RPMI8226 (cell line): ENCODE data around the gene C3orf70.
"Not testable (repeated sequence)": the region's sequence is repeated elsewhere in the genome, so short reads cannot be mapped to it uniquely, and the experiment has no call there.

Experiments used
- DNase-seq: peaks from one replicate; pipeline ENCODE4 v3.0.0-alpha.2; 2015

Gene C3orf70

DNA sequence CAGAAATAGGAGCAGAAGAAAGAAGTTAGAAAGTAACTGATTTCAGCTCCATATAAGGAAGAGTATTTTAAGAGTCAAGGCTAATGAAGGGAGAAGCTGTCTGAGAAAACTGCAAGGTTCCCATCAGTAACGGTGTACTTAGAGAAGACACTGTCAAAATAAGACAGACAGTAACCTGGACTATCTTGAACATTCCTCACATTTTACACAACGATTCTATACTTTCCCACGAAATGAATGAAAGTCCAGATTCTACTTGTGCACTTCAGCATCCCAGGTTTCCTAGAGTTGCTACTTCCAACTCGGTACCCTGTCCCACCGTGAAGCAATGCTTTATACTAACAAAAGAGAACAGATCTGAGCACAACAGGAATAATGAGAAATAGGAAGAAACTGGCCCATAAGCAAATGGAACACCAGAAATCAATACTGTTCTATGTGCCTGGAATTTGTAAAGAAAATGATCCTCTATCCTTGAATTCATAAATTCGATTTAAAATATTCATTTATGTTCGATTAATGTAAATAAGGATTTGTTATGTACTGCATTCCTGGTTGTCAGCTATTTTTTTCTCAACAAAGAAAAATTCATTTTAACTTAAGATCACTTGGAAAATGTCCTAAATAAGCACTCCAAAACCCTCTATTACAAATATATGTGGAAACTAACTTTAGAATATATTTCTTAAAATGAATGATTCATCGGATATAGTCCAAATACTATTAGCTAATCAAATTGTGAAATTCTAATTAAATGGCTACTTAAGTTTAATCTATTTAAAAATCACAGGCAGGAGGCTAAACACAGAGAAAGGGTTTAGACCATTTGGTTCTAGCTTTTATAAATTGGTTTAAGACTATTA, 1.5 kb downstream of the C3orf70 start:
- DNase-seq = no peak

DNA sequence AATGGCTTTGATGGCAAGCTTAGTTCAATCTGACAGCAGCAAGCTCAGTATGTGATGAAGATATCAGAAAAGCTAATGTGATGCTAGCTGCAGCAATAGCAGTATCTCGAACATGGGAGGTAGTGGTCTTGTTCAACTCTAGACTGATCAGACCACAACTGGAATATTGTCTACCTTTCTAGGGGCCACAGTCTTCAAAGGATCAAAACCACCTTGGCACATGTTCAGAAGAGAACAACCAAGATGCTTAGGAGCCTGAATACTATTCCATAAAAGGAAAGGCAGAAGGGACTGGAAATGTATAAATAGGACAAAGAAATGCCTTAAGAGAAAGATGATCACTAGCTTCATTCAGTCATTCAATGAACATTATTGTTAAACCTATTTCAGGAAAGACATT, 2.3 kb downstream of the C3orf70 start:
- no peak for DNase-seq

DNA sequence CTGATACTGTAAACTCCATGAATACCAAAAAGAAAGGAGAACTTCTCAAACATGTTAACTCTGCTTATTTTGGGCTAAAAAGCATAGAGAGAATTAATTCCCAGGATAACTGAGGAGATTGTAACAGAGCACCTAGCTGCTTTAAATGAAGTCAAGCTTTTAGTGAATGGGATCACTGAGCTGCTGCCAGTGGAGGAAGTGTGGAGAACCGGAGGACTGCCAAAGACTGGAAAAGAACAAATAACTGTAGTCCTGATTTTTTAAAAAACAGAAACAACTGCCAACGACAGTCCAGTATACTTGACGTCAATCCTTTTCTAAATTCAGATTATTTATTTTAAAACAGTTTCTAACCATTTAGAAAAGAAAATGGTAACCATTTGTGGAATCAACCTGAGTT, 3.3 kb downstream of the C3orf70 start:
- DNase-seq = no peak

DNA sequence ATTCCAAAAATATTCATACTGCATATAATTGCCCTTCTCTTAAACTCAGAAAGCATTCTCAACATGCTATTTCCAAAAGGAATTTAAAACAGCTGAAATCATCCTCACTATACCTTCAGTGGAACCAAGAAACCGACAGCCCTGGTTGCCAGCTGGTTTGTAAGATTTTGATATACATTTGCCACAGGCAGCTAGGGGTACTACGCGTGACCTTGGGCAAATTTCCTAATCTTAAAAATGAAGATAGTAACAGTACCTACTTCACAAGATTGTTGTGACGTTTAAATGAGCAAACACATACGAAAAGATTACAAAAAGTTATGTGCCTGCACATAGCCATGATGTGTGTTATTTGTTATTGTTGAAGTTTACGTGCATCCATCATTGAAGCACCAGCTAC, 7.3 kb downstream of the C3orf70 start:
- DNase-seq = no peak

DNA sequence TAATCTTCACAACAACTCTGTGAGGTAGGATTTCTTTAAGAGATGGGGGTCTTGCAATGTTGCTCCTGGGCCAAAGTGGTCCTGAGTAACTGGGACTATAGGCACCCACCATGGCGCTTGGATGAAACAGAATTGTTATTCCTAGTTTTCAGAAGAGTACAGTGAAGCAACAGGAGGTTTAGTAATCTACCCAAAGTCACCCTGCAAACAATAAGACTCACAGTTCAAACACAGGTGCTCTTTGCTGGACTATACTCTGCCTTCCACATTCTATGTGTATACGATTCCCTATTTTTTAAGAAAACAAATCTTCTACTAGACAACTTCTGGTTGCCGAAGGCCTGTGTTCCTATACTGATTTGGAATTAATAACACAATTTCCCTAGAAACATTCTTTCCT, 8.1 kb downstream of the C3orf70 start:
- no peak for DNase-seq

DNA sequence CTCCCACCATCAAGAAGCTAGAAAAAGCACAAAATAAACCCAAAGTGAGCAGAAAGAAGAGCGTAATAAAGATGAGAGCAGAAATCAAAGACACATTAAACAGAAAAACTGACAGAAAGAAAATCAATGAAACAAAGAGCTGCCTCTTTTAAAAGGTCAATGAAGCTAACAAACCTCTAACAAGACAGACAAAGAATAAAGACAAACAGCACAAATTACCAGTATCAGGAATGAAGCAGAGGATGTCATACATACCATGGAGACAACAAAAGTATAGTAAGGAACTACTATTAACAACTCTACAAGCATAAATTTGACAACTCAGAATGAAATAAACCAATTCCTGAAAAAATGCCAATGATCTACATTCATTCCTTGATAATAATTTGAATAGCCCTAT, 15.0 kb downstream of the C3orf70 start:
- DNase-seq = no peak

DNA sequence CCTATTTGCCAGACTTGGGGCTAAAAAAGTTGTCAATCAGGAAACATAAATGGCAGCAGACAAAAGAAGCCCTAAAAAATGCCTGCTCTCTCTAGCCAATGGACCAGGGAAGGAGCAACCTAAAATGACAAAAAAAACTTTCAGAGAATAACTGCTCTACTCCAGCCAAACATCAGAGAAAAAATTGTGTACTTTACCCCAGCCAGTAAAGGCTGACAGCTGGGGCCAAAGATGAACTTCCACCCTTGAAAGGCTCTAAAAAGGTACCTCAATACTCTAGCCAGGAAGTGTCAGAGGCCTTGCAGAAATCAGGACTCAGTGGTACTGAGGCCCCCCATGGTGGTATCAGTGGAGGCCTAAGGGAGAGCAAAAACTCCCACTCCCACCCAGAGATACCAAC, 18.4 kb downstream of the C3orf70 start:
- DNase-seq = no peak

DNA sequence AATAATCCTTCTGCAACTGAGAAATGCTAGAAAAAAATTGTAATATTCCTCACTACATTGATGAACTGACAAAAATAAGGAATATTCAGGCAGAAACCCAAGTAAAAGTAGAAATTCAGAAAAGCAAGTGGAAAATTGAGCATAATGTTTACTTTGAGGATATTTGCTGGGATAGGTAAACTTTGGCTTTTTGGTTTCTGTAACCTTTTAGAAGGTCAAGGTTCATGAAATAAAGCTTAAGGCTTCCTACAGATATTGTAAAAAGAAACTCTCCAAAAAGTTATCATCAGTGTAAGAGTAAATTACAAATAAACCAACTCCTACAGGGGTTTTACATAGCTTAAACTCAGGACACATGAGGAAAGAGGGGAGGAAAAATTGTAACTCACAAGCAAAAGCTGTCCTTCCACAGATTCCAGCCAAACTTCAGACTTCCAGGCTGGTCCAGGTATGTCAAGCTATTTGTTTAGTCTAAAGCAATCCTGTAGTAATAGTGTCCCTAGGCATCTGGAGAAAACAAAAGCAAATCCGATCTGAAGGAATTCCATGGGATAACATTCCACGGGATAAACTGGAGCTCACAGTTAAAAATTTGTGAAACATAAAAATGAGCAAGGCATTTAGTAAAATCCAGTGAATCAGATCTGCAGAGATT, 21.1 kb downstream of the C3orf70 start:
- no peak for DNase-seq

DNA sequence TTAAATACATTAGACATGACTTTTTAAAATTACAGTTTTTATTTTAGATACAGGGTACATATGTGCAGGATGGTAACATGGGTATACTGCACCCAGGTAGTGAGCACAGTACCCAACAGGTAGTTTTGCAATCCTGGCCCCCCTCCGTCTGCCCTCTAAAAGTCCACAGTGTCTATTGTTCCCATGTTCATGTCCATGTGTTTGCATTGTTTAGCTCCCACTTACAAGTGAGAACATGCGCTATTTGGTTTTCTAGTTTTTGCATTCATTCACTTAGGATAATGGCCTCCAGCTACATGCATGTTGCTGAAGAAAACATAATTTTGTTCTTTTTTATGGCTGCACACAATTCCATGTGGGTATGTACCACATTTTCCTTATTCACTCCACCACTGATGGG, 23.8 kb downstream of the C3orf70 start:
- no peak for DNase-seq

DNA sequence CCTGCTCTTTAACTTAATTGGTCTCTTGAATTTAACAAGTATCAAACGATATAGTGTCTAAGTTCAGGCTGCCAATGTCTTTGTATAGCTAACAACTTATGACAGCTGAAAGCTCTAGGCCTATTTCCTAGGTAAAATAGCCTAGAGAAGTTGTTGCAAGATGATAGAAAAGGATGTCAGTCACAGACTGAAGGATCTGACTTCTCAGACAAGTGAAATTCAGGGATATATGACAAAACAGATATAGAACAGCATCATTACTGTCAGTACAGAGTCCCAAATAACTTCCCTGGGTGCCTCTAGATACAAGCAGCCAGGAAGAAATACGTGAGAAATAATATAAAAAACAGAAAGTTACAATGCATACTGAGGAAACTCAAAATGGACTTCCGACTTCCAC, 26.7 kb downstream of the C3orf70 start:
- DNase-seq = no peak

DNA sequence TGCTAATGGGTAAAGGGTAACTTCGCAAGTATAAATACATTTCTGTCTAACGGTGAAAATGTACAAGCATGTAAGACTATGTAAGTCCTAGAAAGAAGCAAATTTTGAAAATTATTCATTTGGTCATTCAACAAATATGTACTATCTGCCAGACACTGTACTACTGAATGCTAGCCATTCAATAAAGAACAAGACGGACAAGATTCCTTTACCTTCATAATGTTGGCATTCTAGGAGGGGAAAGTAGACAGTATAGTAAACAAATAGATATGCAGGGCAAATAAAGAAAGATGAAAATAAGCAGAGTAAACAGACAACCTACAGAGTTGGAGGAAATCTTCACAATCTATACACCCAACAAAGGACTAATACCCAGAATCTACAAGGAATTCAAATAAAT, 32.7 kb downstream of the C3orf70 start:
- no peak for DNase-seq

DNA sequence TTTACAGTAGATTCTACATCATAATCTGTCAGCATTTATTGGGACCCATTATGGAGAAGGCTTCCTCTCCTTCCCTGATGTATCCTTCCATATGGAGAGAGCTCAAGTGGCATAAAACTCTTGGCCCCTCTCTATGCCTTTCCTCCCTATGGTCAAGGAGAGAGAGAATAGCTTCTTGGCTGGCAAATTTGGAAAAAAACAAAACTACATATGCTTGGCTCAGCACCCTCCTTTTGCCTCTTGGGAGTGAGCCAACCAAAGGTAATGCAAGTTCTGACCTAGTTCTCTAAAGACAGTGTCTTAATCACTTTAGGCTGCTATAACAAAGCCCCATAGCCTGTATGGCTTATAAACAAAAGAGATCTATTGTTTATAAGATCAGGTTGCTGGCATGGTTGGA, 37.5 kb downstream of the C3orf70 start:
- no peak for DNase-seq

DNA sequence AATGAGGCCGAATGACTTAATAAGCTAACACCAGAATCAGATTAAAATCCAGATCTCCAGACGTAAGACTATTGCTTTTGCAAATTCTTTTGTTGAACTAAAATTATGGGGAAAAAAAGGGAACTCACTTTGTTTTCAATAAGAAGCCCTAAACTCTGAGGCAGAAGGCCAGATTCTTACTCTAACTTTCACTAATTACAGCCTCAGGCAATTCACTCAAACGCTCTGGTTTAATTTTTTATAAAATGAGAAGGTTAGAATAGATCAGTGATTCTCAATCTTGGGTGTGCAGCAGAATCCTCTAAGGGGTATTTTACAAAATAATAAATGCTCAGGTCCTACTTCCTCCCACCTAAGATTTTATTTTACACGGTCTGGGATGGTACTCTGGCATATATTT, 38.1 kb downstream of the C3orf70 start:
- DNase-seq = no peak

DNA sequence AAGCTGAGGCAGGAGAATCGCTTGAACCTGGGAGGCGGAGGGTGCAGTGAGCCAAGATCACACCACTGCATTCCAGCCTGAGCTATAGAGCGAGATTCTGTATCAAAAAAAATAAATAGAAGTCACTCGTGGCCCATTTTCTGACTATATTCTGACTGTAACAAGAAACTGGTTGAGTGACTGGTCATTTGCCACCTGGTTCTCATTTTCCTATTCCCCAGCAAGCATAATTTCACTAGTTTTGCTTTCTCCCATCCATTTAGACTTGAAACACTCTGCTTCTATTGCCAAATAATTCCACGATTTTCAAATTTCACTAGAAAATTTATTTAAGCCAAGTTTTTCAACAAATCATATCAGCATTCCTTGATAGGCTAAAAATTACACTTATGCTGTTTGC, 40.7 kb downstream of the C3orf70 start:
- no peak for DNase-seq

DNA sequence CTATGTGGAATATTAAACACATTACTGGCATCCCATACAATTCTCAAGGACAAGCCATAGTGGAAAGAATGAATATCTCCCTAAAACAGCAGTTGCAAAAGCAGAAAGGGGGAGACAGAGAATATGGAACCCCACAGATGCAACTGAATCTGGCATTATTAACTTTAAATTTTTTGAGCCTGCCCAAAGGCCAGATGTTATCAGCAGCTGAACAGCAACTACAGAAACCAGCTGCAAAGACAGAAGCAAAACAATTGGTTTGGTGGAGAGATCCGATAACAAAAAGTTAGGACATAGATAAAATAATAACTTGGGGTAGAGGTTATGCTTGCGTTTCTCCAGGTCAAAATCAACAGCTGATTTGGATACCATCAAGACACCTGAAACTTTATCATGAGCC, 43.8 kb downstream of the C3orf70 start:
- not testable (repeated sequence) for DNase-seq

DNA sequence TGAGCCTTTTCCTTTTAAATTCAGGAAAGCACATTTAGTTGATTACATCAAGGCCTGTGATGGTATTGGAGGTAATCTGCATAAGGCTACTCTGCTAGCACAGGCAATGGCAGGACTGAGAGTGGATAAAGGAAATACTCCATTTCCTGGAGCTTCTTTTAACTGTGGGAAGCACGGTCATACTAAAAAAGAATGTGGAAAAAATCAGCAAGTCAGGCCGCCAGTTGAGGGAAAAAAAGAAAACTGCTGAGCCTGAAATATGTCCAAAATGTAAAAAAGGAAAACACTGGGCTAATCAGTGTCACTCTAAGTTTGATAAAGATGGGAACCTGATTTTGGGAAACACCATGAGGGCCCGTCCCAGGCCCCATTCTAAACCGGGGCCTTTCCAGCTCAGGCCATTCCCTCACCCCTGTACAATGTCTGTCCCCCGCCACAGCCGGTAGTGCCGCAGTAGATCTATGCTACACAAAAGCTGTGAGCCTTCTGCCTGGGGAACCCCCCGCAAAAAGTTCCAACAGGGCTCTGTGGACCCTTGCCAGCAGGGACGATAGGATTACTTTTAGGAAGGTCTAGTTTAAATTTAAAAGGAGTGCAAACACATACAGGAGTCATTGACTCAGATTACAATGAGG, 46.5 kb downstream of the C3orf70 start:
- not testable (repeated sequence) for DNase-seq

DNA sequence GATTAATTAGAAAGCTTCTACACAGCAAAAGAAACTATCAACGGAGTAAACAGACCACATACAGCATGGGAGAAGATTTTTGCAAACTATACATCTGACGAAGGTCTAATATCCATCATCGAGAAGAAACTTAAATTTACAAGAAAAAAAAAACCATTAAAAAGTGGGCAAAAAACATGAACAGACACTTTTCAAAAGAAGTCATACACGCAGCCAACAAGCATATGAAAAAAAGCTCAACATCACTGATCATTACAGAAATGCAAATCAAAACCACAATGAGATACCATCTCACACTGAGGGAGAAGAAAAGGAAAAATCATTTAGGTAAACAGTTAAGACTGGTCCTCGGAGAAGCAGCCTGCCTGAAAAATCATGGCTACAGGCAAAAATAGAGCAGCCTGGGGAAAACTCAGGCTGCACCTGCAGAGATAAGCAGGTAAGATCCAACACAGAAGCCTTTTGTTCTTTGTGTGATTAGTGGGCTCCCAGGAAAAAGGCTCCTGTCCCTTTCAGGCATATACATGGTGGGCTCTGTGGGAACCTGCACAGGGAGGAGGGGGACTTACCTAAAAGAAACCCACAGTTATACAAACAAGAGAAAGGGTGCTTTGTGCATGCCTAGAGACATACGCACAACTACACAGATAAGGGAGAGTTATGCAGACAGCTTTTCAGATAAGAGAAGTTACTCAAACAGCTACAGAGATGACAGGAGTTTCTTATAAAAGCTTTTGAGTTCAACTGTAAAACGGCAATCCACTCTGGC, 49.3 kb downstream of the C3orf70 start:
- DNase-seq = no peak

DNA sequence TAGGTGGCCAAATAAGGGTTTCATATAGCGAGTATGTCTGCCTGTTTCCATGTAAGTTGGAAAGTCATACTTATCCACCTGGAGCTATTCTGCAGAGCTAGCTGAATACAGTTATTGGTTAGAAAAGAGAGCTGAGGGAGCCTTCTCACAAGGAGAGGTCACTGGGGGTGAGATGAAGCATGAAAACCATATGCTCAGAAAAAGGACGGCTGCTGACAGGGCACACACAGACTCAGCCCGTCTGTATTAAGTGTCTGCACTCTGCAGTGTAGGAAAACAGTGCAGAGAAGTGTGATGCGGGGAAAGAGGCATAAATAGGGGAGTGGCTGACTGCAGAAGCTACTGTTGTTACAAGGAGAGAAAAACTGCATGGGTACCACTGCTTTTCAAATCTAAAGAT, 58.2 kb downstream of the C3orf70 start:
- DNase-seq = no peak

DNA sequence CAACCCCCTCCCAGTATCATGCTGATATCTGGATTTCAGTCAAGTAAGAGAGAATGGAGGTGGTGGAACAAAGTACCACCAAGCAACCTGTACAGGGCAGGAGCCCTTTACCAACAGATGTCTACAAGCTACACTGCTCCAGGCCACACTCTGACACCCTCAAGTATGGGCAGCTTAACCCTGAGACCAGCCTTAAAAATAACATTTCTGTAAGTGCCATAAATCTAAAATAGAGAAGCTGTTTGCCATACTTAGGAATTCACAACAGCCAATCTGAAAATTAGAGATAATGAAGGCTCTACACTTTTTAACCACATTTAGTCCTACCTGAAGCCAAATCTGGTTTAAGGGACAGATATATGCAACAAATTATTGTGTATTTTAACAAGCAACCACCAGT, 59.7 kb downstream of the C3orf70 start:
- no peak for DNase-seq

DNA sequence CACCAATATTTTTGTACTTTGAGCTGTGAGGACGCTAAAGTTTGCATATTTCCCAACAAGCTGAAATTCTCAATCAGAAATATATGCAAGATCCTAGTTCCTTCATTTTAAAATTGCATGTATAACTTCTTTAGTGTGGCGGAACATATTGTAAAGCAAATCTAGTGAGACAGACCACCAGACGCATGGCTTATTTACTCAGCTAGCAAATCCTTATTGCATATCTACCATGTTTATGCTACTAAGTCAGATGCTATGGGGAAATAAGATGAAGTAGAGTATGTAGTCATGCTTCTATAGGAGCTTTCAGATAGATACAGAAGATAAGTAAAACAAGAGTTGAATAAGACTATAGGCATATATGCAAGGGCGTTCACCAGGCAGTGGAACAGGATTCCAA, 62.0 kb downstream of the C3orf70 start:
- DNase-seq = no peak

DNA sequence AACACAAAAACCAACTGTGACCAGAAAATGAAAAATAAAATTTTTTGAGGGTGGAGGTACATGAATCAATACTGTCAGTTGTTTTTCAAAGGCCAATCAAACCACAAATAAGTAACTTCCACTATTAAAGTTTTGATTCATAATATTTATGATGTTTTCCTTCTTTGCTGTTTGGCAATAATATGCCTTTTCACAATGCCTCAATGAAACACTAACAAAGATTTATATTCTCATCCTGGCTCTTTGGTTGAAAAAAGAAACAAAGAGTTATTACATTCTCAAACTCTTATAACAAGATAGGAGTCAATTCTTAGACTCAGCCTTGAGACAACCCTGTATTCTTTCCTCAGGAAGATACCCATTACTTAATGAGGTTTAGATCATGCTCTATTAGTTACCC, 63.1 kb downstream of the C3orf70 start:
- no peak for DNase-seq

DNA sequence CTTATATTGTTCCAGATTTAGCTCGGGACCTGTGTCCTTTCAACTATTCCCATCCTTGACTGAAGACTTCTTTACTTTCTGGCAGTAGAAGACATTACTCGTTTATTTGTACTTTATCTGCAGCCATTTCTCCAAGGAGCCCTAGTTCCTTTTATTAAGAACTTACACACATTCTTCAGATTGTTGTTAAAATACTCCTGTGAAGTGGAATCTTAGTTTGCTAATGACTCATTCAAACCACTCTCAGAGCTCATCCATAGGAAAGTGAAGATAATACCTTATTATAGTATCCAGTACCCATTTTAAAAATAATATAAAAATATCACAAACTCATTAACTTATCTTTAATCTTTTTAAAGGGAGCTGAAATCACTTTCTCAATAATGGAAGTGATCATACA, 63.5 kb downstream of the C3orf70 start:
- no peak for DNase-seq

DNA sequence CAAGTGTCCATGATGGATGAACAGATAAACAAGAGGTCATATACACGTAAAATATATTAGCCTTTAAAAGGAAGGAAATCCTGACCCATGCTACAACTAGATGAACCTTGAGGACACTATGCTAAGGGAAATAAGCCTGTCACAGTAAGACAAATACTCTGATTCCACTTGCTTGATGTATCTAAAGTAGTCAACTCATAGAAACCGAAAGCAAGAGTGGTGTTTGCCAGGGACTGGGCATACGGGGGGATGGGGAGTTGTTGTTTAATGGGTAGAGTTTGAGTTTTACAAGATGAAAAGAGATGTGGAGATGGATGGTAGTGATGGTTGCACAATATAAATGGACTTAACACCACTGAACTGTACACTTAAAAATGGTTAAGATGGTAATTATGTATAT, 65.4 kb downstream of the C3orf70 start:
- DNase-seq = peak; percentile 32
